SK-N-SH (cell line): ENCODE data around the gene SERPINB5. TPM values are rescaled to one million over a fixed set of nuclear protein-coding genes. Genes with fewer than 3 reads are reported as not detected.

Experiments used
- CTCF ChIA-PET: fragments of 300-600, 350-600 bp; formaldehyde crosslinking; extraction: SDS; loops from one replicate; lab custom pipeline; 2021; lab: Yijun Ruan, JAX
- POLR2A ChIA-PET: fragments of 350-600 bp; sonication (Branson Sonifier 250); formaldehyde crosslinking; extraction: SDS; loops from one replicate; lab custom pipeline; 2020; ENCODE audit warnings: antibody characterized with exemption, inconsistent platforms; lab: Yijun Ruan, JAX
- DNase-seq: peaks from one replicate; pipeline ENCODE4 v3.0.0; 2012
- H2AFZ ChIP-seq: fragments of 200-600 bp; sonication (generic); 2 replicates; pipeline ENCODE4 v1.8.1; 2016; ENCODE audit warnings: antibody characterized with exemption, mild to moderate bottlenecking, low read depth
- H3F3A ChIP-seq: fragments of 200-600 bp; sonication (generic); replicated peaks from 2 replicates; pipeline ENCODE3; 2016; ENCODE audit warnings: antibody characterized with exemption, mild to moderate bottlenecking; ENCODE audit not compliant: insufficient read depth
- H3K27ac ChIP-seq, 2 experiments: fragments of 200-500 bp in 1 of 2; fragments of 200-600 bp in 1 of 2; sonication (Bioruptor generic) in 1 of 2; sonication (generic), shearing (Covaris generic) in 1 of 2; 2 replicates each; pipeline versions ENCODE4 v1.5.1 to v1.6.1; 2014 to 2016; ENCODE audit warnings: low read depth in 2 of 2, inconsistent platforms in 1 of 2, low read length in 1 of 2, mild to moderate bottlenecking in 1 of 2, mixed read lengths in 1 of 2
- H3K27me3 ChIP-seq: fragments of 200-600 bp; sonication (generic), shearing (Covaris generic); 2 replicates; pipeline ENCODE4 v1.6.1; 2016; ENCODE audit warnings: mixed run types; ENCODE audit not compliant: insufficient read depth
- H3K36me3 ChIP-seq, 2 experiments: fragments of 200-500 bp in 1 of 2; fragments of 200-600 bp in 1 of 2; sonication (Bioruptor generic) in 1 of 2; sonication (generic) in 1 of 2; replicated peaks in 1 of 2; 2 replicates each; pipeline versions ENCODE3 to v1.5.1; 2014 to 2016; ENCODE audit warnings: low read length in 1 of 2, mild to moderate bottlenecking in 1 of 2; ENCODE audit not compliant: insufficient read depth in 2 of 2, control insufficient read depth in 1 of 2
- H3K4me1 ChIP-seq, 2 experiments: fragments of 200-500 bp in 1 of 2; fragments of 200-600 bp in 1 of 2; sonication (Bioruptor generic) in 1 of 2; sonication (generic), shearing (Covaris generic) in 1 of 2; 2 replicates each; pipeline versions ENCODE4 v1.5.1 to v1.6.1; 2014 to 2016; ENCODE audit warnings: low read depth in 1 of 2, low read length in 1 of 2, mixed run types in 1 of 2; ENCODE audit not compliant: insufficient read depth in 2 of 2, control insufficient read depth in 1 of 2
- H3K4me2 ChIP-seq: fragments of 200-600 bp; sonication (generic), shearing (Covaris generic); 2 replicates; pipeline ENCODE4 v1.6.1; 2017; ENCODE audit warnings: mixed run types
- H3K4me3 ChIP-seq, 2 experiments: fragments of 200-500 bp in 1 of 2; fragments of 200-600 bp in 1 of 2; sonication (Bioruptor generic) in 1 of 2; sonication (generic), shearing (Covaris generic) in 1 of 2; 2 replicates each; pipeline versions ENCODE4 v1.5.1 to v1.8.1; 2014 to 2016; ENCODE audit warnings: low read depth in 2 of 2, inconsistent platforms in 1 of 2, low read length in 1 of 2, mild to moderate bottlenecking in 1 of 2, mixed read lengths in 1 of 2, moderate library complexity in 1 of 2
- H3K79me2 ChIP-seq: fragments of 200-600 bp; sonication (generic); 2 replicates; pipeline ENCODE4 v1.8.1; 2017; ENCODE audit warnings: mild to moderate bottlenecking; ENCODE audit not compliant: insufficient read depth
- H3K9ac ChIP-seq: fragments of 200-600 bp; sonication (generic); 2 replicates; pipeline ENCODE4 v1.6.1; 2017; ENCODE audit warnings: mixed run types
- H3K9me2 ChIP-seq: fragments of 200-600 bp; sonication (generic); 2 replicates; pipeline ENCODE4 v1.6.1; 2017; ENCODE audit warnings: mixed run types
- H3K9me3 ChIP-seq: fragments of 200-600 bp; sonication (generic); 2 replicates; pipeline ENCODE4 v1.6.1; 2017; ENCODE audit warnings: mixed run types, mild to moderate bottlenecking, moderate library complexity
- H4K20me1 ChIP-seq: fragments of 200-600 bp; sonication (generic); 2 replicates; pipeline ENCODE4 v1.6.1; 2017; ENCODE audit warnings: mild to moderate bottlenecking, mixed run types; ENCODE audit not compliant: insufficient read depth
- CHD2 ChIP-seq: fragments of 150-350 bp; IDR thresholded peaks from 2 replicates; pipeline ENCODE4 v1.6.1; 2018; ENCODE audit warnings: low read length; ENCODE audit not compliant: partially characterized antibody
- ELF1 ChIP-seq: IDR thresholded peaks from 2 replicates; pipeline ENCODE4 v1.4.0; 2012
- EZH2phosphoT487 ChIP-seq: fragments of 200-600 bp; sonication (generic); IDR thresholded peaks from 2 replicates; pipeline ENCODE4 v1.6.1; 2017; ENCODE audit warnings: low read depth, mixed run types, mild to moderate bottlenecking, antibody characterized with exemption, moderate library complexity, borderline replicate concordance
- FOSL2 ChIP-seq: IDR thresholded peaks from 2 replicates; pipeline ENCODE4 v1.4.0; 2012; ENCODE audit warnings: low read depth, mild to moderate bottlenecking, moderate library complexity, borderline replicate concordance
- FOXJ3 ChIP-seq: sonication (generic); formaldehyde crosslinking; IDR thresholded peaks from 2 replicates; pipeline ENCODE4 v1.5.1; 2020; ENCODE audit warnings: mild to moderate bottlenecking, missing genetic modification reagents
- FOXM1 ChIP-seq: IDR thresholded peaks from 2 replicates; pipeline ENCODE4 v1.4.0; 2012; ENCODE audit warnings: low read depth, mild to moderate bottlenecking
- GATA2 ChIP-seq: sonication (generic); formaldehyde crosslinking; IDR thresholded peaks from 2 replicates; pipeline ENCODE4 v1.5.0; 2020; ENCODE audit warnings: mild to moderate bottlenecking, missing genetic modification reagents
- JUND ChIP-seq: IDR thresholded peaks from 2 replicates; pipeline ENCODE4 v1.4.0; 2012
- MEF2A ChIP-seq: IDR thresholded peaks from 2 replicates; pipeline ENCODE4 v1.4.0; 2012; ENCODE audit warnings: low read depth, borderline replicate concordance
- MXI1 ChIP-seq: IDR thresholded peaks from 2 replicates; pipeline ENCODE4 v1.6.1; 2012; ENCODE audit warnings: mild to moderate bottlenecking, low read depth, low read length, improper control_type of control experiment
- NFIC ChIP-seq: IDR thresholded peaks from 2 replicates; pipeline ENCODE4 v1.4.0; 2012; ENCODE audit warnings: borderline replicate concordance
- REST ChIP-seq: IDR thresholded peaks from 2 replicates; pipeline ENCODE4 v1.6.1; 2012; ENCODE audit warnings: mild to moderate bottlenecking, low read depth, low read length, moderate library complexity
- SMC3 ChIP-seq: IDR thresholded peaks from 2 replicates; pipeline ENCODE4 v1.6.1; 2012; ENCODE audit warnings: low read depth, low read length, improper control_type of control experiment
- TAF1 ChIP-seq: IDR thresholded peaks from 2 replicates; pipeline ENCODE4 v1.6.1; 2012; ENCODE audit warnings: low read depth, mild to moderate bottlenecking, low read length, moderate library complexity, borderline replicate concordance
- TCF12 ChIP-seq: IDR thresholded peaks from 2 replicates; pipeline ENCODE4 v1.4.0; 2012
- TEAD4 ChIP-seq: IDR thresholded peaks from 2 replicates; pipeline ENCODE4 v1.4.0; 2012; ENCODE audit warnings: mild to moderate bottlenecking, borderline replicate concordance; ENCODE audit not compliant: insufficient read depth
- YY1 ChIP-seq: IDR thresholded peaks from 2 replicates; pipeline ENCODE4 v1.4.0; 2012; ENCODE audit warnings: low read depth, mild to moderate bottlenecking
- WGBS: methylation state at CpG from one replicate; pipeline ENCODE4 v1.1.6; 2017; ENCODE audit warnings: low lambda C conversion rate; 5-methylcytosine and 5-hydroxymethylcytosine counted together
- polyA plus RNA-seq, 3 experiments: library from polyadenylated mRNA; depleted of rRNA; stranded (reverse); fragments of >200 nt; gene quantifications; 2 replicates each; pipeline ENCODE4 v1.2.3, GENCODE V29; 2012

Gene SERPINB5
- polyA plus RNA-seq, 1 of the 3 experiments (the other 2 are of a cell fraction) = not detected

- no peaks in the 10 kb centered on the region for H4K20me1 ChIP-seq
- H3K9ac ChIP-seq = no peak overlapping the region
- no peaks in the 10 kb centered on the region for H3K36me3 ChIP-seq
- H3K4me2 ChIP-seq = no peak overlapping the region
- H3K4me3 ChIP-seq = no peak overlapping the region
- no peak for TF ChIP-seq REST
- no peak for TF ChIP-seq TEAD4
- TF ChIP-seq FOXJ3 (CRISPR knock-in tag) = no peak
- no peak for TF ChIP-seq TAF1
- TF ChIP-seq MXI1 = no peak
- no peak for TF ChIP-seq JUND
- no peak for TF ChIP-seq CHD2
- no peak for TF ChIP-seq ELF1
- TF ChIP-seq GATA2 (CRISPR knock-in tag) = no peak
- no peaks in the 10 kb centered on the region for H3K9me2 ChIP-seq
- no peaks in the 10 kb centered on the region for H3K4me1 ChIP-seq
- no peaks in the 10 kb centered on the region for H3K79me2 ChIP-seq
- POLR2A ChIA-PET = no interaction called here
- WGBS = 47% methylated on average over 6 of the region's 6 CpGs
- no peaks in the 10 kb centered on the region for H3F3A ChIP-seq
- CTCF ChIA-PET = no interaction called here
- 0 out of 2 replicates have a peak, but pooled peaks cover 4% of the 10 kb centered on the region for H3K27me3 ChIP-seq
- no peak overlapping the region for H3K27ac ChIP-seq
- no peak for DNase-seq
- H2AFZ ChIP-seq = no peak overlapping the region; the same call in 1 of the 2 replicates
- no peaks in the 10 kb centered on the region for H3K9me3 ChIP-seq
Observed at GRCh38 chr18:63477968-63478367, 1.2 kb downstream of the SERPINB5 start.

GRCh38 chr18:63479826-63480225 is 3.1 kb downstream of the SERPINB5 start:
- 22% methylated on average over 5 of the region's 5 CpGs for WGBS
- no peak for DNase-seq
- Histone ChIP-seq H3K4me3 (no peak overlapping the region), H3K9me3 (no peaks in the 10 kb centered on the region), H3K9me2 (no peaks in the 10 kb centered on the region), H3K27ac (no peak overlapping the region), H4K20me1 (no peaks in the 10 kb centered on the region), H3F3A (no peaks in the 10 kb centered on the region), H3K79me2 (no peaks in the 10 kb centered on the region), H3K4me1 (no peaks in the 10 kb centered on the region), H3K9ac (no peak overlapping the region), H3K27me3 (peaks cover 12% of the 10 kb centered on the region; the same call in 1 of the 2 replicates), H3K4me2 (no peak overlapping the region), H3K36me3 (no peaks in the 10 kb centered on the region), H2AFZ (no peak overlapping the region)
- ChIA-PET POLR2A (no interaction called here), CTCF (interaction anchor here (1.0 kb wide), 1 partner anchor 31 kb away, joined by 3 read pairs; no protein-coding TSS in a partner anchor)
- TF ChIP-seq EZH2phosphoT487 = no peak
- no peak for TF ChIP-seq CHD2
- no peak for TF ChIP-seq FOXM1
- no peak for TF ChIP-seq MXI1
- TF ChIP-seq NFIC = no peak
- TF ChIP-seq TAF1 = no peak
- TF ChIP-seq MEF2A = no peak
- no peak for TF ChIP-seq YY1
- TF ChIP-seq FOSL2 = no peak
- TF ChIP-seq JUND = no peak
- no peak for TF ChIP-seq TCF12
- TF ChIP-seq GATA2 (CRISPR knock-in tag) = no peak
- TF ChIP-seq ELF1 = no peak
- no peak for TF ChIP-seq SMC3
- TF ChIP-seq, all 33 proteins: peak for 0
